HG02840 (cell line): ENCODE measurements around the gene PLEKHM3.
"Not testable (repeated sequence)": the region's sequence is repeated elsewhere in the genome, so short reads cannot be mapped to it uniquely, and the experiment has no call there.

Experiments used
- ATAC-seq: cut with Tn5 transposase; IDR thresholded peaks from one replicate; pipeline ENCODE4 v1.9.1; 2021; ENCODE audit warnings: mild to moderate bottlenecking, moderate library complexity, moderate number of reproducible peaks; ENCODE audit not compliant: unreplicated experiment, low FRiP score

Gene PLEKHM3

DNA sequence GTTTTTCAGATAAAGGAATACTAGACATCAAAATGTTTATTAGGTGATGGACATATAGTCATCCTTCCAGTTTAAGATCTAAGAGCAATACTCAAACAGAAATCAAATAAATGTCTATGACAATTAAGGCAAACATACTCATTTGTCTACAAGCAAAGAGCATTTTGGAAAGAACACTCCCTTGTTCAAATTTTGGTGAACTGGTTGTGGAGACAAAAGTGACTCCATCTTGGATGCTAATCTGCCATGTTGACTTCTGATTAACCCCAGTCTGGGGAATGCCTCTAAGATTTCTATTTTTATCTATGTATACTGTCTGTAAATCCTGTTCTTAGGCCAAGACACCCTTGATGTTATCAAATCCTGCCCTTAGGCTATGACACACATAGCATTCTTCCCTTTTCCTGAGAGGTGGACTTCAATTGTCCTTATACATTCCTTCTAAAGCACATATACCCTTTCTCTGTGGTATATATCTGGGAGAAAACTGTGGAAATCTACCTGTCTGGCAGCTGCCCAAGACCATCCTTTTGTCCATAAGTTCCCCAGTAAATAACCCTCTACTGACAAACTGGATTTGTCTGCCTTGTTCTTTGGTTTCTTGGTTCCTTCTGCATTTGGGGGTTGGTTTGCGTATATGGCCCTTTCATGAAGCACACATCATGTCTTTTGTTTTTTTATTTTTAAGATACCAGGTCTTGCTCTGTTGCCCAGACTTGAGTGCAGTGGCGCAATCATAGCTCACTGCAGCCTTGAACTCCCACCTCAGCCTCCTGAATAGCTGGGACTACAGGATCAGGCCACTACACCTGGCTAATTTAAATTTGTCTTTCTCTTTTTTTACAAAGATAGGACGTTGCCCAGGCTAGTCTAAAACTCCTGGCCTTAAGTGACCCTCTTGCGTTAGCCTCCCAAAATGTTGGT, 12.5 kb upstream of the PLEKHM3 start:
- ATAC-seq: no peak

DNA sequence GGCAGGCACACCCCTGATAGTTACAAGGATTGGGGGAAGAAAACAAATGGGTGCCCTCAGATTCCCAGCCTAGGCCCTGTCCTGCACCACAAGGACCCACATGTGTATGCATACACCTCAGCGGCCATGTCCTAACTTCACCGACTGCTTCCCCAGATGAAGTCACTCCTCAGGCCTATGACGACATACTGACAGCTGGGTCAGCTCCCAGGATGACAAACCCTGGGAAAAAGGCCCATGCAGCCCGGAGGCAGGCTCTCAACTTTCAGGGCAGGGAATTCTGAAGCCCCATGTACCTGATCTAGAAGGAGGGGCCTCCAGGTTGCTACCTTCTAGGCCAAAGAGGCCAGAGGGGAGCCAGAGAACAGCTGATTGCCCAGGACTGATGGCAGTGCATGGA, 11.0 kb upstream of the PLEKHM3 start:
- ATAC-seq: no peak

DNA sequence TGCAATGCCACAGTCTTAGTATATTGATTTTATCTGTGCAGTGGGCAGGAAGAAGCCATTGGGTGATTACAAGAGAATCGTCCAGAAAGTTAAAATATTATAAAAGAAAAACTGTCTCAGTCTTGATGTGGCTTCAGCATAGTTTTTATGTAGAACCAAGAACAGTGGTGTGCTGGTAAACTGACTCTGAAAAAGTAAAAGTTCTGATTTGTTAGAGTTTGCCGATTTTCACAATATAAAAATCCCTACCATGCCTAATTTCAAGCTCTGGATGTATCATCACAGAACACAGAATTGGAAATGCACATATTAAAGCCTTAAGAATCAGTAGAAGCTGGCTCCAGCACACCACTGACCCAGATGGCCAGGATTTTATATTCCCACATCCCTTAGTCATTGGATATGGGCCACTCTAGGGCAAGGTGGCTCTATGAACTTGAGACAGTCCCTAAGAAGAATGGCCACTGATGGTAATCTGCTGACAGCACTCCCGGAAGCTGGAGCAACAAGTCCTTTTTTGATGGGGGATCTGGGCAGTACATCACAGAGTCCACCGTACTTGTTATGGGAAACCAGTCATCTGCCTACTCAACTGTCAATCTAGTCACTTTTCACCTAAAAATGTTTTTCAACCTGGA, 9.3 kb upstream of the PLEKHM3 start:
- no peak for ATAC-seq

DNA sequence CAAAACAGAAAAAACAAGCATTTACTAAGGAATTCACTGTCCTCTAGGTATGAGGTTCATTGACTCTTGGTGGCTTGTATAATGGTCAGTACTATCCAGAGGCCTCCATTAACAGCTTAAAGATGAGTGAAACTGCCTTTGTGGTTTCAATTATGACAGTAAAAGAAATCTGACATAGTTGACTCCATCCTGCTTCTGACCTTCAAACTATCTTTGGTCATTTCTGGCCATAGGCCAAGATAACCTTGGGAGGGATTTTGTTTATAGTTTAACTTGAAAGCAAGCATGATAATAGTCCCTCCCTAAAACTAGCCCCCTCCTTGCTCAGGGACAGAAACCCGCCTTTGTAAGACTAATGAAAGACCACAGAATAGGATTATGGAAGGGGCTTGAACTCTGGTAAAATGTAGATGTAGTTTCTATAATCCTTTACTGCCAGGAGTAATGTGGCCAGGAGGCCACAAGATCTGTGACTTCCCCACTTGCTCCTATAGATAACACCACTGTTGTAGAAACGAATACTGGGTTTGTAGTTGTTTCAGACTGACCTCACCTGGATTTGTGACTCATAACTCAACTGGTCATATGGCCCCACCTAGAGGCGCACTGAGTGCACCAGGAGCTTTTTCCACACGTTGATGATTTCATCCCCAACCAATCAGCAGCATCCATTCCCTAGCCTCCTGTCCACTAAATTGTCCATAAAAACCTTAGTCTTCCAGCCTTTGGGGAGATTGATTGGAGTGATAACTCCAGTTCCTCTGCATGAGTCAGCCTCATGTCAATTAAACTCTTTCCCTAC, 8.6 kb upstream of the PLEKHM3 start:
- ATAC-seq: peak; percentile 65

DNA sequence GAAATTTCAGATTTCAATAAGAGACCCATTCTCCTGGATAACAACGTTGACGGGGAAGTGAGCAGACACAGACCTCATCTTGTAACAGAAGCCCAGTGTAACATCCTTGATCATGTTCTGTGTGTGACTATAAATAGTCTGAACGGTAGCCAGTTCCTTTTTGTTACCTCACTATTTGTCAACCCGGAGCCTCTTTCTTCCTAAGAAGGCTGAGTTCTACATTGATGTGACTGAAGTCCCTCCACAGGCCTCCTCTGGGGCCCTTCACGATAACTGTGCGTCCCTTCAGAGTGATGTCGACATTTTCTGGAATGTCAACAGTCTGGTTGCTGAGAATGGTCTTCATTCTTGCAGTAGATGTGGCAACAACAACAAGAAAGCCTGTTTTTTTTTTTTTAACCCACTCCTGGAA, 6.3 kb upstream of the PLEKHM3 start:
- no peak for ATAC-seq

DNA sequence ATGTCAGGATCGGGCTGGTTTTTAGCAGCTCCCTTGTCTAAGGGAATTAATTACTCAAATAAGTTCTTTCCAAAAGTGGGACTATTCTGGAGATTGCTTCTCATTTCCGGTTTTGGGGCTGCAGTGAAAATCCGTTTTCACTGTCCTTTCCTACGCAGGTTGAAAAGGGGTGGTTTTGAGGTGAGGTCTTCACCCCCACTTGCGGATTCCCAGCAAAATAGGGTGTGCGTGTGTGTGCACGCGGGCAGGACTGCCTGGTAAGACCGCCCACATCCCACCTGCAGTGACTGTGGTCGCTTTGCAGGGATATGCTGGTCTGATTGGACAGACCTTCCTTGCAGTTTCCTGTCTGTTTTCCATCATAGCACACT, 472 bp upstream of the PLEKHM3 start:
- ATAC-seq: peak; percentile 7

DNA sequence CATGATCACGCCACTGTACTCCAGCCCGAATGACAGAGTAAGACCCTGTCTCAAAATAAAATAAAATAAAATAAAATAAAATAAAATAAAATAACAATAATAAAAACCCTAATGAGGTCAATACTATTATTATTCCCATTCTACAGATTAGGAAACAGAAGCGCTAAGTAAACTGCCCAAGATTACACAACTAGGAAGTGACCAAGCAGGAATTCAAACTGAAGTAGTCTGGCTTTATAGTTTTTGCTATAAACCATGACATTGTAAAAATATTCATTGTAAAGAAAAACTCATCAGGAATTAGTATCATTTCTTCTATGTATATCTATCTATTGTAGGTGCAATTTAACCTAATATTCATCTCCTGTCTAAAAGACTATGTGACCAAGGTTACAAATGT, 1.2 kb downstream of the PLEKHM3 start:
- no peak for ATAC-seq

DNA sequence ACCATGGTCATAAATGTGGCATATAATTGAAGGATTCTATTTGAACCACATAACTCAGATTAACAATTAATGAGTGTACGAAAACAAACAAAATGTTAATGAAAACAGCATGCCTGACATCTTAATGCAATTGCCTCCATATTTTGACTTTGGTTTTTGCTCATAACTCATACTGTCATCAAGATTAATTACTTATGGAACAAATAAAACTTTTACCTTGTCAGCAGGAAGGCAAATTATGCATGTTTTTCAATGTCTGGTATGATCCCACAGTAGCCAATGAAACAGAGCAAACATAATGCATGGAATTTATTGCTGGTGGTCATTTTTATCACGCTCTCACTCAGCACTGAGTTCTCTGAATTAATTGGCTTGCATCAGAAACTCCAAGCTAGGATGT, 5.1 kb downstream of the PLEKHM3 start:
- no peak for ATAC-seq

DNA sequence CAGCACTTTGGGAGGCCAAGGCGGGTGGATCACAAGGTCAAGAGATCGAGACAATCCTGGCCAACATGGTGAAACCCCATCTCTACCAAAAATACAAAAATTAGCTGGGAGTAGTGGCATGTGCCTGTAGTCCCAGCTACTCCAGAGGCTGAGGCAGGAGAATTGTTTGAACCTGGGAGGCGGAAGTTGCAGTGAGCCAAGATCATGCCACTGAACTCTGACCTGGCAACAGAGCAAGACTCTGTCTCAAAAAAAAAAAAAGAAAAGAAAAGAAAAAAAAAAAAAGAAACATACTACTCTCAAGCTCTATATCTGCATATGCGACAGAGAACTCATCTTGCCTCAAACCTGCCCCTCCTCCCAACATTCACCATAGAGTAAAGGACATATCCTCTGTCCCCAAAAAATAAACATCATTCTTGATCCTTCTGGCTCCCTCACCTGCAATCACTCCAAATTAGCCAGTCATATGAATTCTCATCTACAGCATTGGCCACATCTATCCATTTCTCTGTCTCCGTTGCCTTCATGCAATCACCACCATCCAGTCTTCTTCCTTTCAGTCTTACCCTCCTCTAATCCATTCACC, 7.1 kb downstream of the PLEKHM3 start:
- ATAC-seq: not testable (repeated sequence)

DNA sequence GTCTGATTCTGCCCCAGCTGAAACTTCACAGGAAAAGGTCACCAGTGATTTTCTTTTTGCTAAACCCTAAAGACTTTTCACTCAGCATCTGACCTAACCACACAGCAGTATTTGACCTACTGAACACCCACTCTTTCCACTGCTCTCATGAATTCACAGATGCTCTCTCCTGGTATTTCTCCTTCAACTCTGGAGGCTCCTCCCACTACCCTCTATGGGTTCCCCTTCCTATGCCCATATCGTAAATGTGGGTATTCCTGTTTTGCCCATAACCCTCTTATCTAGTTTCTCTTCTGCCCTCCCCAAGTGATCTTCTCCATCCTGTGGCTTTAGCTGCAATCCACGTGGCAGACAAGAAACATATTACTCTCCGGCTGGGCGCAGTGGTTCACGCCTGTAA, 7.6 kb downstream of the PLEKHM3 start:
- no peak for ATAC-seq

DNA sequence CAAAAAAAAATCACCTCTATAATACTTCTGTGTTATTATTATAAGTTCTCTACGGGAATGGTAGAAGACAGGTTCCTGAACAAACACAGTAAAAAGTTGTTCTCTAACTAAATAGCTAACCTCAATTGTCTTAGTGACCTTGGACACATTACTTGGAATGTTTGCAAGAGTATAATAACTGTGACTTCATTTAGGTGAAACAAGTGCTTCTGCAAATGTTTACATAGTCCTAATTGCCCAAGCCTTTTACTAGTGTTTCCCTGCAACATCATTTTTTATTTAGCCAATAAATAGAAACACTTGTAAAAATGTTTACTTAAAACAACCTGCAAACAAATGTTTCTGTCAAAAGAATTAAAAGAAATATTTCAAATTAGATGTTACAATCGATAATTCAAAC, 9.9 kb downstream of the PLEKHM3 start:
- ATAC-seq: no peak

DNA sequence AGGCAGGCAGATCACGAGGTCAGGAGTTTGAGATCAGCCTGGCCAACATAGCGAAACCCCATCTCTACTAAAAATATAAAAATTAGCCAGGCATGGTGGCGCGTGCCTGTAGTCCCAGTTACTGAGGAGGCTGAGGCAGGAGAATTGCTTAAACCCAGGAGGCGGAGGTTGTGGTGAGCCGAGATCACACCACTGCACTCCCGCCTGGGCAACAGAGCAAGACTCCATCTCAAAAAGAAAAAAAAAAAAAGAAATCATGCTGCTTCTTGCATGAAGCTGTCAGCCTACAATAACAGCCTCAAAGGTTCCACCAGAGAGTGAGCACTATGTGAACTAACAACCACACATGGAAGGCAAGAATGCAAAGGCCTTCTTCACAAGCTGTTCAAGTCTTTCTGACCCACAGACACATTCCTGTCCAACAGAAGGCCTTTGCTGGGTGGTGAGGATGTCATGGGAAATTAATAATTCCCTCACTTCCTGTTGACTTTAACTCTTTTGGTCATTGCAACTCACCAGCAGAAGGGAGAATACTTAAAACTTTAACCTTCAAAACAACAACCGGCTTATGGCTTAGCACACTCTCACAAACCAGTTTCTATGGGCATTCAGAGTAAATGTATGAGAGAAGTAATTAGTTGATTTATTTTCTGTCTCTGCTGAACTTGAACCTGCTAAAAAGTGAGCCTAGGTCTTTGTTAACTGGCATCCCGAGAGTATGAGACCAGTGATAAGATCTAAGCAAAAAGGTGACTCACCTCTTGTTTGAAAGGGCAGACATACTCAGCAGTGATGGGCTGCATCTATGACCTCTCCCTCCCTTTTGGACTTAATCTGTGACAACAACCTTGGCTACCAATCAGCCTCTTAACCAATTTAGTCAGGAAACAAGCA, 11.8 kb downstream of the PLEKHM3 start:
- no peak for ATAC-seq

DNA sequence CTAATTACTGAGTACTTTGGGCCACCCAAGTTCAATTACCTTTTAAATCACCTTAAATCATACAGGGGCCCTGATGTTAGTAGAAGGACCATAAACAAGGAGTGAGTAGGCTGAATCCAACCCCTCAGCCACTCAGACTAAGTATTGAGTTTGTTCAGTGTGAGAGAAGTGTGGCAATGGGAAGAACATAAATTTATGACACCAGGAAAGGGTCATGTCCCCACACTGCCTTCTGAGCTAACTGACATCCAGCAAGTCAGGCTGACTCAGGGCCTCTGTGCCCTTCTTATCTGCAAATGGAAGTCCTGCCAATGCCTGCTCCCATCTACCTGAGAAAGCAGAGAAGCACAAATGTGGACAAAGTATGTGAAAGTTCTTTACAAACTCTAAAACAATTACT, 12.9 kb downstream of the PLEKHM3 start:
- no peak for ATAC-seq

DNA sequence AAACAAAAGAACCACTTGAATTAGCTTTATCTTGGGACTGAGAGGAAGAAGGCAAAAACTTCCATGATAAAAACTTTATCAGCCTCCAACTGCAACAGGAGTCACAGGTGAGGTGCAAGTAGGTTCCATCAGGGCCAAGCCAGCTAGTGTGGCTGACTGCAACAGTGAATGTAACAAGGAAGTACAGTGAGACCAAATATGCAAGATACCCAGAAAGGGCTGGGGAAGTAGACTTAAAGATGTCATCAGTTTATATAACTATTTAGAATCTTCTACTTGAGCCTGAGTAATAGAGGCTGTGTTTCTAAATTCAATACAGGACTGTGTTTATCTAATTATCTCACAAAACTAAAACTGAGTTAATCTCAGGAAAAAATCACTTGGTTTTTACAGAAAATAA, 14.8 kb downstream of the PLEKHM3 start:
- no peak for ATAC-seq

DNA sequence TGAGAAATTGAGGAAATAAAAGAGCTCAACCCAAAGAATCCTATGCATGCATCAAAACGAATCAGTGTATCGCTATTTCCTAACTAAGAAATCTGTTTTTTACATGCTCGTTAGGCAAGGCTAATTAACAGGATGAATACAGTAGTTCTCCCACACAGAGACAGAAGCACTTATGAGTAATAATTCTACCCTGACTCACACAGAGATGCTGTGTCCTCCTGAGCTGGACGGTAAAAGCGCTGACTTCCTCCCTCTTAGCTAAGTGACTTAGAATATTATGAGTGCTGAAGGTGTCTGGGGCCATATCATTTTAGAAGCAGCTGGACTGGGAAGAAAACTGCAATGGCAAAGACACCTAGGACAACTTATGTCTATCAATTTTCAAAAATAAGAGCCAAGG, 18.5 kb downstream of the PLEKHM3 start:
- no peak for ATAC-seq

DNA sequence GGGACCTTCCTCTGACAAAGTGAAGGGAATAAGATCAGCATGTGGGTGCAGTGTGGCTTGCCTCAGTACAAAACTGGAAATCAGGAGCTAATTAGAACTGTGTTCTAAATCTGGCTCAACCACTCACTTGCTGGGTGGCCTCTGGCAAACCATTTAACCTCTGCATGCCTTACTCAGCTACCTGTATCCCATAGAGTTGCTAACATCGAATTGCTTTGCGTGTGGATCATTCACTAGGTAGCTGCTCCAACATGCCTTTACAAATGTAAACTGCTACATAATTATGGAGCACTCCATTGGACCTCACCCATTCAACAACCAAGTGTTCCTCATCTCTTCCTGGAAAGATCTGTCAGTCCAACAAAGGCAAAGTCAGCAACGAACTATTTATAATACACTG, 19.0 kb downstream of the PLEKHM3 start:
- ATAC-seq: no peak

DNA sequence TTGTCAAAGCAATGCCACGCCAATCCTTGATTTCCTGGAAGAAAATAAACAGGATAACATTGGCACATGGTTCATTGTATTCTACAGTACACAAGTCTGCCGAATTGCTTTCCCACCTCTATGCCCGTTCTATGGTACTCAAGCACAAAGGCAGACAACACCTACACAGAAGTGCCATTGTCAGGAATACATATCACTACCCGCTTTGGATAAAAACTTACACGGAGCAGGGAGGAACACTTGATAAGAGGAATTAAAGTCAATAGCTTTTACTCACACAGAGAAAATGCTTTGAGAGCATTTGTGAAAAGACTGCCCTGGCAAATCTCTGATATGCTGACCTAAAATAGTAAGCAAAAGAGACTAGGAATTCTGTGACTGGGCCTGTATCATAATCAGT, 23.4 kb downstream of the PLEKHM3 start:
- no peak for ATAC-seq

DNA sequence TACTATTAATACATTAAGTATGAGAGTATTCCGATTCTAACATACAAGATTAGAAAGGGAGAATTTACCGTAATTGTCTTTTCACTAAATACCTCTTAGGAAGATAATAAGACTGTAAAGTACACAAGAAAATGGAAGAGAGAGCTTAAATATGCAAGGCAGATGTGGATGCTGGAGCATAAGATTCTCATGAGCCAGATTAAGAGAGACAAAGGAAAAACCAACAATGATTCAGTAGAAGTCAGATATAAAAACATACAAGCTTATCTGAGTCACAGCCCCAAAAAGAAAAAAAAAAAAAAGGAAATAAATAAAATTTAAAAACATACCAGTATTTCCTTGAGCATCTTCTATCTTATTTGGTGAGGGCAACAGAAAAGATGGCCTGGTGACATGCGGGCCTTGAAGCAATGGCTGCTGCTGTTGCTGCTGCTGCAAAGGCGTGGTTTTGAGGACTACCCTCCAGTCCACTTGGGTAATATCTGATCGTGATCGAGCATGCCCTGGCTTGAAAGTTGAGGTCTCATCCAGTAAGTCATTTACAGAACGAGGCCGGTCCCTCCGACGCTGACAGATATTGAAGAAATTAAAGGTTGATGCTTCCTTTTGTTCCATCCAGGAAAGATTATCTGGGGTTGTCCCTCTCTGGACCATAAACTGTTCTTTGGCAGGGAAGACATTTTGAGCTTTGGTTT, 24.5 kb downstream of the PLEKHM3 start:
- ATAC-seq: no peak

DNA sequence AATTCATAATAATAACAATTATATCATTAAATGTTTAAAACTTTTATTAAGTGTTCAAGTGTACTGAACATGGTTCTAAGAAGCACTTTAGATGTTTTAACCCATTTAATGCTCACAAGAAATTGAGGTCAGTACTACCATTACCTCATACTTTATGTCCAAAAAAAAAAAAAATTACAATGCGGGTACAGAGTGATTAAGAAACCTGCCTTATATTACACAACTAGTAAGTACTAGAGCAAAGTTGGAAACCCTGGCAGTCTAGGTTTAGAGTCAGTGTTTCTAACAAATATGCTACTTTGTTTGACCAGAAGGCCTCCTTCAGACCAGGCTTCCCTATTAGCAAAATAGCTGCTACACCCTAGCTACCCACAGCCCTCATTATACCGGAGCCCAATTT, 28.5 kb downstream of the PLEKHM3 start:
- no peak for ATAC-seq
